Measurements from ENCODE around the gene MOB3B. TPM values are rescaled to one million over a fixed set of nuclear protein-coding genes. Genes with fewer than 3 reads are reported as not detected.

MOB3B gene
- polyA plus RNA-seq, 2 donors = 2.0 to 2.5 TPM

GRCh38 chr9:27408001-27408400 is 121.6 kb downstream of the MOB3B start:
- WGBS, 2 donors = 45 to 64% methylated on average over 5 of the region's 5 CpGs
- no peak overlapping the region for H3K4me3 ChIP-seq (ENCODE audit: low read depth in 1 of 2, low read length in 2 of 2)
- H3K27ac ChIP-seq (ENCODE audit: low read depth in 2 of 2, low read length in 1 of 2) = peak overlapping the region in 1 of 2 donors; percentile 20
- H3K4me1 ChIP-seq (ENCODE audit: control insufficient read depth in 2 of 2, insufficient read depth in 2 of 2, low read length in 1 of 2) = peaks cover 0 to 5% of the 10 kb centered on the region in 2 donors
- no peaks in the 10 kb centered on the region for H3K9me3 ChIP-seq (ENCODE audit: control insufficient read depth in 2 of 2, insufficient read depth in 1 of 2, low read depth in 1 of 2, low read length in 1 of 2)
- no peaks in the 10 kb centered on the region for H3K36me3 ChIP-seq (ENCODE audit: control insufficient read depth in 2 of 2, insufficient read depth in 2 of 2, low read length in 1 of 2)
- no peaks in the 10 kb centered on the region for H3K27me3 ChIP-seq (ENCODE audit: control insufficient read depth in 1 of 2, insufficient read depth in 2 of 2, low read length in 2 of 2)

GRCh38 chr9:27407491-27407890 is 122.1 kb downstream of the MOB3B start:
- Histone ChIP-seq H3K9me3 (ENCODE audit: control insufficient read depth in 2 of 2, insufficient read depth in 1 of 2, low read depth in 1 of 2, low read length in 1 of 2) (no peaks in the 10 kb centered on the region), H3K27ac (ENCODE audit: low read depth in 2 of 2, low read length in 1 of 2) (no peak overlapping the region), H3K36me3 (ENCODE audit: control insufficient read depth in 2 of 2, insufficient read depth in 2 of 2, low read length in 1 of 2) (no peaks in the 10 kb centered on the region), H3K4me3 (ENCODE audit: low read depth in 1 of 2, low read length in 2 of 2) (no peak overlapping the region), H3K4me1 (ENCODE audit: control insufficient read depth in 2 of 2, insufficient read depth in 2 of 2, low read length in 1 of 2) (peaks cover 0 to 5% of the 10 kb centered on the region in 2 donors), H3K27me3 (ENCODE audit: control insufficient read depth in 1 of 2, insufficient read depth in 2 of 2, low read length in 2 of 2) (no peaks in the 10 kb centered on the region)
- WGBS, 2 donors = 33 to 47% methylated on average over 1 of the region's 1 CpG

- Histone ChIP-seq H3K27ac (ENCODE audit: low read depth in 2 of 2, low read length in 1 of 2) (no peak overlapping the region), H3K27me3 (ENCODE audit: control insufficient read depth in 1 of 2, insufficient read depth in 2 of 2, low read length in 2 of 2) (no peaks in the 10 kb centered on the region), H3K9me3 (ENCODE audit: control insufficient read depth in 2 of 2, insufficient read depth in 1 of 2, low read depth in 1 of 2, low read length in 1 of 2) (no peaks in the 10 kb centered on the region), H3K4me1 (ENCODE audit: control insufficient read depth in 2 of 2, insufficient read depth in 2 of 2, low read length in 1 of 2) (peaks cover 2 to 5% of the 10 kb centered on the region in 2 donors), H3K36me3 (ENCODE audit: control insufficient read depth in 2 of 2, insufficient read depth in 2 of 2, low read length in 1 of 2) (no peaks in the 10 kb centered on the region), H3K4me3 (ENCODE audit: low read depth in 1 of 2, low read length in 2 of 2) (no peak overlapping the region)
These were observed 125.0 kb downstream of the MOB3B start for GRCh38 chr9:27404661-27405060.

GRCh38 chr9:27402626-27403025 is 127.0 kb downstream of the MOB3B start:
- no peak overlapping the region for H3K4me3 ChIP-seq (ENCODE audit: low read depth in 1 of 2, low read length in 2 of 2)
- H3K27ac ChIP-seq (ENCODE audit: low read depth in 2 of 2, low read length in 1 of 2) = no peak overlapping the region
- no peaks in the 10 kb centered on the region for H3K27me3 ChIP-seq (ENCODE audit: control insufficient read depth in 1 of 2, insufficient read depth in 2 of 2, low read length in 2 of 2)
- peaks cover 0 to 2% of the 10 kb centered on the region in 2 donors for H3K4me1 ChIP-seq (ENCODE audit: control insufficient read depth in 2 of 2, insufficient read depth in 2 of 2, low read length in 1 of 2)
- 78 to 81% methylated on average over 2 of the region's 2 CpGs for WGBS, 2 donors
- no peaks in the 10 kb centered on the region for H3K9me3 ChIP-seq (ENCODE audit: control insufficient read depth in 2 of 2, insufficient read depth in 1 of 2, low read depth in 1 of 2, low read length in 1 of 2)
- no peaks in the 10 kb centered on the region for H3K36me3 ChIP-seq (ENCODE audit: control insufficient read depth in 2 of 2, insufficient read depth in 2 of 2, low read length in 1 of 2)

GRCh38 chr9:27400334-27400880 is 129.2 kb downstream of the MOB3B start:
- Histone ChIP-seq H3K4me3 (ENCODE audit: low read depth in 1 of 2, low read length in 2 of 2) (no peak overlapping the region), H3K36me3 (ENCODE audit: control insufficient read depth in 2 of 2, insufficient read depth in 2 of 2, low read length in 1 of 2) (no peaks in the 10 kb centered on the region), H3K27me3 (ENCODE audit: control insufficient read depth in 1 of 2, insufficient read depth in 2 of 2, low read length in 2 of 2) (no peaks in the 10 kb centered on the region), H3K9me3 (ENCODE audit: control insufficient read depth in 2 of 2, insufficient read depth in 1 of 2, low read depth in 1 of 2, low read length in 1 of 2) (no peaks in the 10 kb centered on the region), H3K27ac (ENCODE audit: low read depth in 2 of 2, low read length in 1 of 2) (no peak overlapping the region), H3K4me1 (ENCODE audit: control insufficient read depth in 2 of 2, insufficient read depth in 2 of 2, low read length in 1 of 2) (peaks cover 0 to 2% of the 10 kb centered on the region in 2 donors)
- 59 to 75% methylated on average over 3 of the region's 3 CpGs for WGBS, 2 donors

- Histone ChIP-seq H3K4me3 (ENCODE audit: low read depth in 1 of 2, low read length in 2 of 2) (no peak overlapping the region), H3K27me3 (ENCODE audit: control insufficient read depth in 1 of 2, insufficient read depth in 2 of 2, low read length in 2 of 2) (no peaks in the 10 kb centered on the region), H3K9me3 (ENCODE audit: control insufficient read depth in 2 of 2, insufficient read depth in 1 of 2, low read depth in 1 of 2, low read length in 1 of 2) (no peaks in the 10 kb centered on the region), H3K27ac (ENCODE audit: low read depth in 2 of 2, low read length in 1 of 2) (no peak overlapping the region), H3K4me1 (ENCODE audit: control insufficient read depth in 2 of 2, insufficient read depth in 2 of 2, low read length in 1 of 2) (peaks cover 0 to 2% of the 10 kb centered on the region in 2 donors), H3K36me3 (ENCODE audit: control insufficient read depth in 2 of 2, insufficient read depth in 2 of 2, low read length in 1 of 2) (no peaks in the 10 kb centered on the region)
- 92% methylated on average over 3 of the region's 3 CpGs for WGBS, 2 donors
These were observed 130.5 kb downstream of the MOB3B start for GRCh38 chr9:27398982-27399653.

- Histone ChIP-seq H3K27ac (ENCODE audit: low read depth in 2 of 2, low read length in 1 of 2) (no peak overlapping the region), H3K4me3 (ENCODE audit: low read depth in 1 of 2, low read length in 2 of 2) (no peak overlapping the region), H3K36me3 (ENCODE audit: control insufficient read depth in 2 of 2, insufficient read depth in 2 of 2, low read length in 1 of 2) (no peaks in the 10 kb centered on the region), H3K4me1 (ENCODE audit: control insufficient read depth in 2 of 2, insufficient read depth in 2 of 2, low read length in 1 of 2) (peaks cover 0 to 2% of the 10 kb centered on the region in 2 donors), H3K27me3 (ENCODE audit: control insufficient read depth in 1 of 2, insufficient read depth in 2 of 2, low read length in 2 of 2) (no peaks in the 10 kb centered on the region), H3K9me3 (ENCODE audit: control insufficient read depth in 2 of 2, insufficient read depth in 1 of 2, low read depth in 1 of 2, low read length in 1 of 2) (no peaks in the 10 kb centered on the region)
- 91 to 95% methylated on average over 2 of the region's 2 CpGs for WGBS, 2 donors
These were observed 133.1 kb downstream of the MOB3B start for GRCh38 chr9:27396495-27396894.

GRCh38 chr9:27395484-27395921 is 134.1 kb downstream of the MOB3B start:
- H3K36me3 ChIP-seq (ENCODE audit: control insufficient read depth in 2 of 2, insufficient read depth in 2 of 2, low read length in 1 of 2) = no peaks in the 10 kb centered on the region
- H3K4me3 ChIP-seq (ENCODE audit: low read depth in 1 of 2, low read length in 2 of 2) = no peak overlapping the region
- H3K27me3 ChIP-seq (ENCODE audit: control insufficient read depth in 1 of 2, insufficient read depth in 2 of 2, low read length in 2 of 2) = no peaks in the 10 kb centered on the region
- H3K27ac ChIP-seq (ENCODE audit: low read depth in 2 of 2, low read length in 1 of 2) = peak overlapping the region in 1 of 2 donors; percentile 33
- H3K4me1 ChIP-seq (ENCODE audit: control insufficient read depth in 2 of 2, insufficient read depth in 2 of 2, low read length in 1 of 2) = no peaks in the 10 kb centered on the region
- 39 to 41% methylated on average over 4 of the region's 4 CpGs for WGBS, 2 donors
- no peaks in the 10 kb centered on the region for H3K9me3 ChIP-seq (ENCODE audit: control insufficient read depth in 2 of 2, insufficient read depth in 1 of 2, low read depth in 1 of 2, low read length in 1 of 2)

GRCh38 chr9:27394826-27395201 is 134.8 kb downstream of the MOB3B start:
- Histone ChIP-seq H3K36me3 (ENCODE audit: control insufficient read depth in 2 of 2, insufficient read depth in 2 of 2, low read length in 1 of 2) (no peaks in the 10 kb centered on the region), H3K27ac (ENCODE audit: low read depth in 2 of 2, low read length in 1 of 2) (no peak overlapping the region), H3K4me1 (ENCODE audit: control insufficient read depth in 2 of 2, insufficient read depth in 2 of 2, low read length in 1 of 2) (no peaks in the 10 kb centered on the region), H3K27me3 (ENCODE audit: control insufficient read depth in 1 of 2, insufficient read depth in 2 of 2, low read length in 2 of 2) (no peaks in the 10 kb centered on the region), H3K4me3 (ENCODE audit: low read depth in 1 of 2, low read length in 2 of 2) (no peak overlapping the region), H3K9me3 (ENCODE audit: control insufficient read depth in 2 of 2, insufficient read depth in 1 of 2, low read depth in 1 of 2, low read length in 1 of 2) (no peaks in the 10 kb centered on the region)
- 75 to 79% methylated on average over 3 of the region's 3 CpGs for WGBS, 2 donors
